H1 (cell line): ENCODE data around the gene PRKAR1B. TPM values are rescaled to one million over a fixed set of nuclear protein-coding genes. Genes with fewer than 3 reads are reported as not detected.
A peak's percentile ranks its signal among the peaks of the same experiment; 100 is the strongest.

ENCODE experiments used
- CTCF ChIA-PET: fragments of 300-600 bp; sonication (Branson Sonifier 250); formaldehyde crosslinking; loops from one replicate; lab custom pipeline; 2021; ENCODE audit not compliant: partially characterized antibody; lab: Charles Lee
- POLR2A ChIA-PET: fragments of 300-600 bp; sonication (Branson Sonifier 250); formaldehyde crosslinking; loops from one replicate; lab custom pipeline; 2021; ENCODE audit warnings: inconsistent platforms; ENCODE audit not compliant: partially characterized antibody; lab: Charles Lee
- DNase-seq, 2 experiments: peaks; one replicate each; pipeline versions ENCODE4 v3.0.0 to v3.0.0-alpha.2; 2010 to 2022; ENCODE audit warnings: low spot score in 2 of 2, low read depth in 1 of 2, mixed read lengths in 1 of 2
- FAIRE-seq: peaks from 2 replicates; lab custom pipeline; 2011; peaks lifted over from hg19 to GRCh38; lab: Jason Lieb, UNC
- H2AFZ ChIP-seq: 2 replicates; pipeline ENCODE4 v1.8.1; 2012; ENCODE audit warnings: low read length, inconsistent platforms
- H2AK5ac ChIP-seq: 2 replicates; pipeline ENCODE4 v1.6.1; 2013; ENCODE audit warnings: low read depth, low read length
- H2BK120ac ChIP-seq: replicated peaks from 2 replicates; pipeline ENCODE3; 2013; ENCODE audit warnings: low read depth, low read length, inconsistent platforms
- H2BK12ac ChIP-seq: 2 replicates; pipeline ENCODE4 v1.6.1; 2013; ENCODE audit warnings: low read depth, low read length
- H2BK15ac ChIP-seq: 2 replicates; pipeline ENCODE4 v1.6.1; 2013; ENCODE audit warnings: low read length
- H2BK20ac ChIP-seq: 2 replicates; pipeline ENCODE4 v1.6.1; 2013; ENCODE audit warnings: low read length
- H2BK5ac ChIP-seq: 2 replicates; pipeline ENCODE4 v1.6.1; 2013; ENCODE audit warnings: low read depth, low read length
- H3K14ac ChIP-seq: 2 replicates; pipeline ENCODE4 v1.6.1; 2013; ENCODE audit warnings: inconsistent platforms; ENCODE audit not compliant: insufficient read length
- H3K18ac ChIP-seq: 2 replicates; pipeline ENCODE4 v1.6.1; 2013; ENCODE audit warnings: low read length; ENCODE audit errors: extremely low read depth
- H3K23ac ChIP-seq: 2 replicates; pipeline ENCODE4 v1.6.1; 2013; ENCODE audit warnings: inconsistent platforms; ENCODE audit not compliant: insufficient read length
- H3K23me2 ChIP-seq: 2 replicates; pipeline ENCODE4 v1.6.1; 2013; ENCODE audit warnings: low read depth, low read length
- H3K27ac ChIP-seq: 2 replicates; pipeline ENCODE4 v1.6.1; 2011; ENCODE audit warnings: low read depth, low read length, inconsistent platforms
- H3K27me3 ChIP-seq, 4 experiments: replicated peaks in 1 of 4; 1 replicate in 1 of 4; 2 replicates in 3 of 4; pipeline versions ENCODE4 v1.6.1 to v1.8.1; 2011 to 2013; ENCODE audit warnings: low read length in 3 of 4, mild to moderate bottlenecking in 3 of 4, inconsistent platforms in 2 of 4, mixed read lengths in 2 of 4, moderate library complexity in 1 of 4; ENCODE audit not compliant: control insufficient read depth in 3 of 4, insufficient read depth in 3 of 4; ENCODE audit errors: extremely low read depth in 1 of 4
- H3K36me3 ChIP-seq, 4 experiments: 2 replicates each; pipeline versions ENCODE4 v1.6.1 to v1.8.1; 2011 to 2013; ENCODE audit warnings: mild to moderate bottlenecking in 4 of 4, low read length in 3 of 4, moderate library complexity in 2 of 4, control low read depth in 1 of 4, inconsistent platforms in 1 of 4; ENCODE audit not compliant: insufficient read depth in 4 of 4, control insufficient read depth in 2 of 4
- H3K4ac ChIP-seq: replicated peaks from 2 replicates; pipeline ENCODE3; 2013; ENCODE audit warnings: low read length, low read depth, mixed read lengths, inconsistent platforms; ENCODE audit not compliant: insufficient read length
- H3K4me1 ChIP-seq, 4 experiments: replicated peaks in 1 of 4; 1 replicate in 1 of 4; 2 replicates in 3 of 4; pipeline versions ENCODE4 v1.6.1 to v1.8.1; 2011 to 2013; ENCODE audit warnings: low read length in 3 of 4, inconsistent platforms in 2 of 4, mixed read lengths in 1 of 4; ENCODE audit not compliant: insufficient read depth in 4 of 4, control insufficient read depth in 3 of 4
- H3K4me2 ChIP-seq, 2 experiments: 2 replicates each; pipeline versions ENCODE4 v1.6.1 to v1.8.1; 2011 to 2013; ENCODE audit warnings: low read depth in 2 of 2, low read length in 2 of 2, control low read depth in 1 of 2, inconsistent platforms in 1 of 2, mild to moderate bottlenecking in 1 of 2; ENCODE audit not compliant: insufficient read depth in 1 of 2
- H3K4me3 ChIP-seq, 4 experiments: fragments of 200-600, 300-600 bp in 1 of 4; sonication (generic), shearing (Covaris generic), sonication (Bioruptor Twin) in 1 of 4; 2 replicates each; pipeline versions ENCODE4 v1.5.1 to v1.8.1; 2011 to 2016; ENCODE audit warnings: low read length in 4 of 4, low read depth in 3 of 4, control low read depth in 2 of 4, inconsistent platforms in 2 of 4, mild to moderate bottlenecking in 2 of 4, mixed read lengths in 1 of 4, moderate library complexity in 1 of 4; ENCODE audit not compliant: insufficient read depth in 2 of 4; ENCODE audit errors: extremely low read depth in 1 of 4
- H3K56ac ChIP-seq: replicated peaks from 2 replicates; pipeline ENCODE3; 2013; ENCODE audit warnings: low read depth, mild to moderate bottlenecking, mixed read lengths, low read length, inconsistent platforms; ENCODE audit not compliant: insufficient read length
- H3K79me1 ChIP-seq: 2 replicates; pipeline ENCODE4 v1.6.1; 2013; ENCODE audit warnings: low read depth, low read length, control low read depth
- H3K79me2 ChIP-seq, 2 experiments: 2 replicates each; pipeline versions ENCODE4 v1.6.1 to v1.8.1; 2012 to 2013; ENCODE audit warnings: low read length in 2 of 2, mild to moderate bottlenecking in 2 of 2, inconsistent platforms in 1 of 2; ENCODE audit not compliant: insufficient read depth in 2 of 2, control insufficient read depth in 1 of 2
- H3K9ac ChIP-seq, 4 experiments: replicated peaks in 1 of 4; 1 replicate in 1 of 4; 2 replicates in 3 of 4; pipeline versions ENCODE4 v1.6.1 to v1.8.1; 2011 to 2013; ENCODE audit warnings: low read depth in 3 of 4, low read length in 3 of 4, control low read depth in 2 of 4, mild to moderate bottlenecking in 2 of 4, moderate library complexity in 2 of 4, inconsistent platforms in 1 of 4; ENCODE audit errors: extremely low read depth in 1 of 4
- H3K9me3 ChIP-seq, 2 experiments: 2 replicates each; pipeline versions ENCODE4 v1.6.1 to v1.8.1; 2012 to 2013; ENCODE audit warnings: mild to moderate bottlenecking in 2 of 2, moderate library complexity in 2 of 2, control low read depth in 1 of 2, inconsistent platforms in 1 of 2, low read depth in 1 of 2, low read length in 1 of 2, mixed read lengths in 1 of 2; ENCODE audit not compliant: insufficient read depth in 2 of 2
- H4K20me1 ChIP-seq, 2 experiments: replicated peaks in 1 of 2; 2 replicates each; pipeline versions ENCODE3 to v1.8.1; 2011 to 2013; ENCODE audit warnings: inconsistent platforms in 2 of 2, low read length in 2 of 2, mild to moderate bottlenecking in 1 of 2; ENCODE audit not compliant: insufficient read depth in 2 of 2, control insufficient read depth in 1 of 2
- H4K5ac ChIP-seq: 2 replicates; pipeline ENCODE4 v1.6.1; 2013; ENCODE audit warnings: low read length, low read depth, mixed read lengths, inconsistent platforms; ENCODE audit not compliant: insufficient read length
- H4K8ac ChIP-seq: 2 replicates; pipeline ENCODE4 v1.8.0; 2013; ENCODE audit warnings: mild to moderate bottlenecking, moderate library complexity, low read length, inconsistent platforms; ENCODE audit not compliant: insufficient read depth; ENCODE audit errors: extremely low read depth
- H4K91ac ChIP-seq: replicated peaks from 2 replicates; pipeline ENCODE3; 2013; ENCODE audit warnings: low read length, mixed read lengths, inconsistent platforms; ENCODE audit not compliant: insufficient read length
- BCL11A ChIP-seq, 2 experiments: IDR thresholded peaks; one replicate each; pipeline ENCODE4 v1.6.1; 2011; ENCODE audit warnings: low read depth in 2 of 2, low read length in 2 of 2, mild to moderate bottlenecking in 2 of 2
- CHD1 ChIP-seq: IDR thresholded peaks from 2 replicates; pipeline ENCODE4 v1.6.1; 2012; ENCODE audit warnings: low read depth, low read length, improper control_type of control experiment
- CHD2 ChIP-seq: IDR thresholded peaks from 2 replicates; pipeline ENCODE4 v1.6.1; 2012; ENCODE audit warnings: low read length, improper control_type of control experiment
- EGR1 ChIP-seq: IDR thresholded peaks from 2 replicates; pipeline ENCODE4 v1.6.1; 2011; ENCODE audit warnings: low read depth, low read length, borderline replicate concordance
- EP300 ChIP-seq, 2 experiments: IDR thresholded peaks; 1 replicate in 1 of 2; 2 replicates in 1 of 2; pipeline ENCODE4 v1.6.1; 2011 to 2012; ENCODE audit warnings: low read depth in 2 of 2, low read length in 2 of 2, mild to moderate bottlenecking in 2 of 2, borderline replicate concordance in 1 of 2, inconsistent platforms in 1 of 2, moderate library complexity in 1 of 2
- FOSL1 ChIP-seq: IDR thresholded peaks from 2 replicates; pipeline ENCODE4 v1.6.1; 2011; ENCODE audit warnings: mild to moderate bottlenecking, low read depth, low read length, moderate library complexity; ENCODE audit not compliant: insufficient read depth
- HDAC2 ChIP-seq, 2 experiments: fragments of 300-600 bp in 1 of 2; sonication (generic) in 1 of 2; IDR thresholded peaks; 2 replicates each; pipeline ENCODE4 v1.6.1; 2011 to 2012; ENCODE audit warnings: low read depth in 2 of 2, low read length in 2 of 2, mild to moderate bottlenecking in 2 of 2, moderate library complexity in 2 of 2, borderline replicate concordance in 1 of 2, inconsistent platforms in 1 of 2
- JUN ChIP-seq: IDR thresholded peaks from 2 replicates; pipeline ENCODE4 v1.6.1; 2011; ENCODE audit warnings: low read depth, mild to moderate bottlenecking, improper control_type of control experiment, low read length
- KDM1A ChIP-seq: fragments of 200-600, 300-600 bp; sonication (generic); IDR thresholded peaks from 2 replicates; pipeline ENCODE4 v1.7.1; 2016; ENCODE audit warnings: mild to moderate bottlenecking, low read length, borderline replicate concordance
- POLR2AphosphoS5 ChIP-seq: IDR thresholded peaks from 2 replicates; pipeline ENCODE4 v1.6.1; 2011; ENCODE audit warnings: low read depth, low read length
- SP4 ChIP-seq: IDR thresholded peaks from 2 replicates; pipeline ENCODE4 v1.6.1; 2012; ENCODE audit warnings: low read length, inconsistent platforms
- SRF ChIP-seq: IDR thresholded peaks from 2 replicates; pipeline ENCODE4 v1.6.1; 2011; ENCODE audit warnings: mild to moderate bottlenecking, low read depth, low read length, moderate library complexity
- TCF12 ChIP-seq: IDR thresholded peaks from 2 replicates; pipeline ENCODE4 v1.6.1; 2011; ENCODE audit warnings: low read depth, mild to moderate bottlenecking, low read length
- ZNF274 ChIP-seq: IDR thresholded peaks from 2 replicates; pipeline ENCODE4 v1.7.0; 2012; ENCODE audit warnings: low read length, borderline replicate concordance; ENCODE audit errors: extremely low read depth
- WGBS, 2 experiments: shearing (Covaris generic) in 1 of 2; methylation state at CpG; one replicate each; pipeline versions ENCODE4 v1.1.6 to v1.1.7; 2013 to 2015; ENCODE audit warnings: low lambda C conversion rate in 2 of 2, mixed read lengths in 2 of 2, inconsistent platforms in 1 of 2, low coverage in 1 of 2, missing lambda C conversion rate in 1 of 2; ENCODE audit not compliant: insufficient replicate concordance in 2 of 2, insufficient coverage in 1 of 2, insufficient read length in 1 of 2; ENCODE audit errors: extremely low coverage in 1 of 2, missing lambda C conversion rate in 1 of 2; 5-methylcytosine and 5-hydroxymethylcytosine counted together
- polyA plus RNA-seq, 7 experiments: library from polyadenylated mRNA; depleted of rRNA in 3 of 7; stranded (reverse) in 5 of 7; unstranded in 2 of 7; fragments of >200 nt in 5 of 7; fragments of 200-250 nt in 2 of 7; gene quantifications; 1 replicate in 5 of 7; 2 replicates in 1 of 7; 4 replicates in 1 of 7; pipeline versions ENCODE4 v1.2.1 to v1.2.3, GENCODE V29; 2011 to 2013; ENCODE audit warnings: missing spikeins in 2 of 7, mixed read lengths in 2 of 7
- total RNA-seq: library from RNA; stranded (reverse); fragmentation: NEBNext Ultra II Directional; extraction: Animal tissue kit (Norgen Biotek cat#: 25700); gene quantifications from 2 replicates; pipeline ENCODE4 v1.2.1, GENCODE V29; 2021
- TF ChIP-seq, protein P1 (sequence below): IDR thresholded peaks from 2 replicates; pipeline ENCODE4 v1.6.1; 2012; ENCODE audit warnings: inconsistent platforms

PRKAR1B gene
- total and polyA plus RNA-seq, 2 of the 8 experiments (the other 6 are each of a cell fraction or from before 2014, with no cell fraction given) = 12.3 to 55.7 TPM

GRCh38 chr7:582931-583330, 144.2 kb downstream of the PRKAR1B start:
- H3K27ac ChIP-seq = no peak overlapping the region
- H3K9ac ChIP-seq = no peak overlapping the region
- ChIA-PET POLR2A (no interaction called here), CTCF (no interaction called here)
- H2AFZ ChIP-seq = no peak overlapping the region
- H4K8ac ChIP-seq = no peak overlapping the region
- H3K9me3 ChIP-seq = peaks cover 0 to 5% of the 10 kb centered on the region in 2 experiments; a peak in 1 of 4 replicates
- no peak for DNase-seq
- no peaks in the 10 kb centered on the region for H3K27me3 ChIP-seq
- no peak overlapping the region for H4K5ac ChIP-seq
- H2BK15ac ChIP-seq = no peak overlapping the region
- H3K36me3 ChIP-seq = peaks cover 3 to 21% (median 5%) of the 10 kb centered on the region in 4 experiments; a peak in 4 of 8 replicates
- 97% methylated on average over 23 of the region's 23 CpGs; no CpG with 5 or more reads in 1 of the 2 experiments for WGBS, 2 experiments
- FAIRE-seq = no peak
- no peak overlapping the region for H2AK5ac ChIP-seq
- H2BK12ac ChIP-seq = 0 out of 2 replicates have a peak overlapping the region, but pooled peaks have one; percentile 71
- H3K23me2 ChIP-seq = no peaks in the 10 kb centered on the region; the same call in 1 of the 2 replicates
- peaks cover 0 to 5% of the 10 kb centered on the region in 2 experiments for H4K20me1 ChIP-seq
- 0 out of 2 replicates have a peak overlapping the region, but pooled peaks have one; percentile 63 for H2BK5ac ChIP-seq
- no peak overlapping the region for H2BK120ac ChIP-seq
- H4K91ac ChIP-seq = no peak overlapping the region
- H3K79me2 ChIP-seq = no peaks in the 10 kb centered on the region
- peaks cover 3% of the 10 kb centered on the region for H3K79me1 ChIP-seq
- no peak overlapping the region for H3K4me2 ChIP-seq
- H3K4me1 ChIP-seq = no peaks in the 10 kb centered on the region
- H2BK20ac ChIP-seq = no peak overlapping the region
- H3K56ac ChIP-seq = no peak overlapping the region
- H3K4me3 ChIP-seq = no peak overlapping the region
- no peak overlapping the region for H3K4ac ChIP-seq
- H3K14ac ChIP-seq = no peak overlapping the region
- H3K18ac ChIP-seq = no peak overlapping the region
- H3K23ac ChIP-seq = no peak overlapping the region
- TF ChIP-seq TCF12 (no peak), KDM1A (no peak), JUN (no peak), CHD2 (no peak), HDAC2 (IDR thresholded peaks at IDR 0.05; ENCODE audit: borderline replicate concordance in 1 of 2, low read depth in 2 of 2, low read length in 2 of 2) (no peak), EGR1 (no peak), FOSL1 (no peak), EP300 (IDR thresholded peaks at IDR 0.05; ENCODE audit: borderline replicate concordance in 1 of 2, low read depth in 2 of 2, low read length in 2 of 2) (no peak), ZNF274 (no peak), SRF (no peak), CHD1 (no peak), BCL11A (IDR thresholded peaks at IDR 0.05; ENCODE audit: low read depth in 2 of 2, low read length in 2 of 2) (no peak), POLR2AphosphoS5 (no peak), SP4 (no peak)
- TF ChIP-seq, protein P1, sequence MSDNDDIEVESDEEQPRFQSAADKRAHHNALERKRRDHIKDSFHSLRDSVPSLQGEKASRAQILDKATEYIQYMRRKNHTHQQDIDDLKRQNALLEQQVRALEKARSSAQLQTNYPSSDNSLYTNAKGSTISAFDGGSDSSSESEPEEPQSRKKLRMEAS = no peak
